T-helper 9 cell (primary cell): ENCODE measurements around the gene SLX9.
"Not testable (repeated sequence)": the region's sequence is repeated elsewhere in the genome, so short reads cannot be mapped to it uniquely, and the experiment has no call there.

Experiments
- DNase-seq: peaks from one replicate; pipeline ENCODE4 v3.0.0-alpha.2; 2020

Gene SLX9

DNA sequence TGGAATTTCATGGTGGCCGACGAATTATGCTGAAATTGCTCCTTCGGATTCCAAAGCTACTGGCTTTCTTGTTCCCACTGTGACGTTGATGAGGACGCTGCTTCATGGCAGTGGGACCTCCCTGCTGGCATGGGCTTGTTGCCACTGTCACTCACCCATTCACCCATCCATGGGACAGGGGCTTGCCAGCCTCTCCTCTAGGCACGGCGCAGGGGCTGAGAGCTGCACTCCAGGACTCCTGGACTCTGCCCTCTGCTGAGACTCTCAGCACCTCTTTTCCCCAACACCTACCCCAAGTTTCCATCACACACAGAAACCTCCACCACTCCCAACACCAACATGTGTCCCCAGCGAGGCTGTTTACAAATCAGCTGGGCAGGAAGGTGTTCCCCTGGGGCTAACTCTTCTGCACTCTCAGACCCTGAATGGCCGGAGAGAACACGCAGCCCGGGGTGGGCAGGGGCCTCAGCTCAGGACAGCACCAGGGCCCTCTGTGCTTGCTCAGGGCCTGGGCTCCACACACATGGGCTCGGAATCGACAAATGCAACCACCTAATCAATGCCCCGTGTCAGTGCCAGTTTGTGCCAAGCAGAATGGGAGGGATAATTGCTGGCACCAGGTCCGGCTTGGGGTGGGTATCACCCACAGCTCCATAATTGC, 22.3 kb upstream of the SLX9 start:
- no peak for DNase-seq

- no peak for DNase-seq
Measured at GRCh38 chr21:44918107-44918470, 21.7 kb upstream of the SLX9 start.

DNA sequence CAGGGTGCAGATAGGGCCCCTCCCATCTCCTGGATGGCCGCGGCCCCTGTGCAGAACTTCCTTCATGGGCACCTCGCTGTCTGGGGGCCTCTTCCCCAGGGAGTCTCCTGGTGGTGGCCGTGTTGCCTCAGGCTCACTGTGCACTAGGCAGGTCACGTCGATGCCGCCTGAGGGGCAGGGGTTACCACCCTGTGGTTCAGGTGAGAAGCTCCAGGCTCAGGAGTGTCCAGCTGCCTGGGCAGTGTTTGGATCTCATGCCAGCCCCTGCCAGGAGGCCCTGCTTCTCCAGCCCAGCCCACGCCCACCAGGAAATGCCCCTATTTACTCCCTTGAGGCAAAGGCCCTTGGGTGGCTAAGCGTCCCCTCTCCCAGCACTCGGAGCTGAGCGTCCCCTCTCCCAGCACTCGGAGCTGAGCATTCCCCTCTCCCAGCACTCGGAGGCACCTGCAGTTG, 21.2 kb upstream of the SLX9 start:
- DNase-seq, result no peak

GRCh38 chr21:44919111-44919912, 20.5 kb upstream of the SLX9 start:
- DNase-seq, result no peak

- no peak for DNase-seq
Measured at GRCh38 chr21:44919913-44920693, 19.7 kb upstream of the SLX9 start.

DNA sequence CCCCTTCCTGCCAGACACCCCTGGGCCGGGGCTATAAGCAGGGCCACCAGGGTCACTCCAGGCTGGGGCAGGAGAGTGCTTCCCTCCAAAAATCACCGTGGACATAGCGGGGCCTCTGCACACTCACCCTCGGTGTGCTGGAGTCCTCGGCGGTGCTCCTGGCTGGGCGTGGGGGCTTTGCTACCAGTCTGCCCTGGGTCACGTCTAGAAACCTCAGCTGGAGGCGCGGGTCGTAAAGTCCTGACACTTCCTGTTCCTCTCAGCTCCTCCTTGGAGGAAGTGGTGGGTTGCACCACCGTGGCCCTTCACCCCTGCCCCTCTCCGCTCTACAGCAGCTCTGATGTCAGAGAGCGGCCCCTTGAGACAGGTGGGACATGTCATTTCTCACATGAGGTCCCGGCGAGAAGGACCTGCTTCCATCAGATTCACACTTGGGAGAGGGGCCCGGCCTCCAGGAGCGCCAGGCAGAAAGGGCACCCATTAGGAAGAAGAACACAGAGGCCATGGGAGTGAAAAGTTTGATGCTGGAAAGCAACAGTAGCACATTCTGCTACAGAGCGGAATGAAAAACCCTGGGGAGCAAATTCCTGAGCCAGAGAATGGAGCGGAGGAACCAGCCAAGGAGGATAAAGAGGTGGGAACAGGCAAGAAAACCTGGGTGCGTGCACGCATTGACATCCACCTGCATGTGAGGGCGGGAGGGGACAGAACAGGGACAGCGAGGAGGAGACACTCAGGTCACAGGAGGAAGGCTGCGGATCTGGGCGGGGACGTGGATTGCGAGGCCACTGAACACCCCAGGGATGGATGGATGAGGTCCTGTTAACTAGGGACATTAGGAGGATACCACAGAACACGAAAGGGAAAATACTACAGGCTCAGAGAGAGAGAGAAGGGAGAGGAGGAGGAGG, 18.9 kb upstream of the SLX9 start, which contains the start of gene ITGB2:
ITGB2 (minus strand) TSS at position 206 of the 911 bp plus-strand sequence. CDS start 10,117 bp downstream, outside the sequence.
- peak; percentile 37 for DNase-seq

DNA sequence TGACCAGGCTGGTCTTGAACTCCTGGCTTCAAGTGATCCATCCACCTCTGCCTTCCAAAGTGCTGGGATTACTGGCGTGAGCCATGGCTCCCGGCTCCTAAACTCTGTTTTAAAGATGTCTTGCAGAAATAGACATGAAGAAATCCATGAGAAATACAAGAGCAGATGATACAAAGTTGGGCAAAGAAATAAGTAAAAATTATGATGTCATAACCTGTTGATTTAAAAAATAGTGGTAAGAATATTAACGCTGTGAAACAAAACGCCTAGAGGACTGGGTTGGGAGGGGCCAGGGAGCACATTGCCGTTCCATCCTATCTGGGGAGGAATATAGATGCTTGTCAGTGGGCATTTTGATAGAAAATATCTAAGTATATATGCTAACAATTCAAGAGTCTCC, 17.9 kb upstream of the SLX9 start:
- DNase-seq, result no peak

- DNase-seq, result no peak
Measured at GRCh38 chr21:44923480-44924084, 16.2 kb upstream of the SLX9 start.

DNA sequence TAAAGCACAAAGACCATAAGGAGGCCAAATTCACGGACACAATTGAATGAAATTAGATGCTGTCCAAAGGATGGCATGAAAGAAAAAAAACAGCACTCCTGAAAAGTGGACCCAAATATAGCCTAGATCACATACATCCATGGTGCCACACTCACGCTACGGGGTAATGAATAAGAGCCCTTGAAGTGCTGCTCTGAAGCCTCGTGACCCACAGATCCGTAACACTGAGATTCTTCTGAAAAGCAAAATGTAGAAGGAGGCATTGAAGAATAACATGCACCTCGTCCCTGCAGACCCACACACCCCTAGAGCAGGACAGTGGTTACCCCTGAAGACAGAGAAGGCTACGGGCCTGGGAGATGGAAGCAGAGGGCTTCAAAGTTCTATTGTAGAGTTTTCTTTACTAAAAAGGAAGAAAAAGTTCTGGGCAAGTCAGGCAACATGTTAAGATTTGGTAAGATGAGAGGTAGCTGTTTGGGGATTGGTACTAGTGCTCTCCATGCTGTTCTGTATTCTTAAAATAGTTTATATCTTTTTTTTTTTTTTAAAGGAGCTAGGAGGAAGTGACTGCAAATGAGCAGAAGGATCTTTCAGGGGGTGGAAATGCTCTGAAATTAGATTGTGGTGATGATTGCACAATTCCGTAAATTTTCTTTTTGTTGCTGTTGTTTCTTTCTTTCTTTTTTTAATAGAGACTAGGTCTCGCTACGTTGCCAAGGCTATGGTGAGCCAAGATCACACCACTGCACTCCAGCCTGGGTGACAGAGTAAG, 15.0 kb upstream of the SLX9 start:
- no peak for DNase-seq

DNA sequence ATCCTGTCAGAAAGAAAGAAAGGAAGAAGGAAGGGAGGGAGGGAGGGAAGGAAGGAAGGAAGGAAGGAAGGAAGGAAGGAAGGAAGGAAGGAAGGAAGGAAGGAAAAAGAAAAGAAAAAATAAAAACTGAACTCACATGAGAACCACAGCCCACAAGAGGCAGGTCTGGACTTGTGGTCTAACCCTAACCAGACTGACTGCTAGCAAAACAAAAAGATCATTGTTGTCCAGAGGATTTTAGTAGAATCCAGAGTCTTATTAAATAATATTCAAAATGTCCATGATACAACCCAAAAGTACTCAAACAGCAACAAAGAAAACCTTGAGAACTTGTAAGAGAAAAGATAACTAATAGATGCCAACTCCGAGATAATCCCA, 14.5 kb upstream of the SLX9 start:
- no peak for DNase-seq

DNA sequence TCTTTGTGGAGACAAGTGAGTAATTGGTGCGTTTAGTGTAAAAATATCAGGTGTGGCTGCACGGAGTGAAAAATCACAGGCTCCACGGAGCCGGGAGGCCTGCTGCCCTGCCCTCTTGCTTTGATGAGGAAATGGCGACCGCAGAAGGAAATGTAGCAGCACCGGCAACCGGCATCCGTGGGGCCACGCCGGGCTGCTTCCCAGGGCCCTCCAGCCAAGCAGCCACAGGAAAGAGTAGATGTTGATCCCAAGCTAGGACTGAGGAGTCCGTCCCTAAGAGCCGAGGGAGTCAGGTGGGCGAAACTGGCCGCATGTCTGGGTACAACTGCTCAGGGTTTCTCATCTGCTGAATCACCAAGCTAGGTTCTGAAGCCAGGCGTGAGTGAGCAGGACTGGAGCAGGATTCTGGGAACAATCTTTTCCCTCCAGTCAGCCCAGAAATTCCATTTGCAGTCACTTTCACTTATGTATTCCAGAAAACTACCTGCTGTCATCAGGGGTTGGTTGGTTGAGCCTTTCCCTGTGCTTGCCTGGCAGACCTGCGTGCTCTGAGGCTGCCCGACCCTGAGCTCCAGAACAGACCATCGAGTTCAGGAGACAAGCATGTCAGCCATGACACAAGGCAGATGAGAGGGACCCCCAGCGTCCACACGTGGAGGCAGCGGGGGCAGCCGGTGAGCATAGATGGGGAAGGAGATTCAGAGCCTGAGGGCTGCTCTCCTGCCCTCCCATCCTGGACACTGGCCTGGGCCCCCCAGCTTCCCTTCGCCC, 13.3 kb upstream of the SLX9 start:
- DNase-seq, result peak; percentile 50

DNA sequence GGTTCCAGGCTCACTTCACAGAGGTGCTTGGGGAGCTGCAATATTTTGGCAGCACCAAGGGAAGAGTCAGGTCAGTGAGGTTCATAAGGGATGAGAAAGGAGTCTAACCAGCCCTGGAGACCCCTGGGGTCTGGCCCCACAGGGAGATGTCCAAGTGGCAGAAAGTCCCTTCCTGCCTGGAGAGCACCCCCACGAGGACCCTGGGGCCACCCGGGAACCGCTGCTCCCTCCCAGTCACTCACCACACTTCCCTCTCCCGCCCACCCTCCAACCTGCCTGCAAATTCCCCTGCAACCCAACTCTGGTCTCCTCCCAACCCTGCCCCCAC, 12.6 kb upstream of the SLX9 start:
- DNase-seq, result no peak

- DNase-seq, result peak; percentile 75
Measured at GRCh38 chr21:44927587-44928461, 12.0 kb upstream of the SLX9 start.

- DNase-seq, result not testable (repeated sequence)
Measured at GRCh38 chr21:44928500-44929241, 11.2 kb upstream of the SLX9 start.

GRCh38 chr21:44929242-44929798, 10.5 kb upstream of the SLX9 start:
- no peak for DNase-seq

GRCh38 chr21:44929799-44930542, 9.9 kb upstream of the SLX9 start:
- DNase-seq, result no peak

DNA sequence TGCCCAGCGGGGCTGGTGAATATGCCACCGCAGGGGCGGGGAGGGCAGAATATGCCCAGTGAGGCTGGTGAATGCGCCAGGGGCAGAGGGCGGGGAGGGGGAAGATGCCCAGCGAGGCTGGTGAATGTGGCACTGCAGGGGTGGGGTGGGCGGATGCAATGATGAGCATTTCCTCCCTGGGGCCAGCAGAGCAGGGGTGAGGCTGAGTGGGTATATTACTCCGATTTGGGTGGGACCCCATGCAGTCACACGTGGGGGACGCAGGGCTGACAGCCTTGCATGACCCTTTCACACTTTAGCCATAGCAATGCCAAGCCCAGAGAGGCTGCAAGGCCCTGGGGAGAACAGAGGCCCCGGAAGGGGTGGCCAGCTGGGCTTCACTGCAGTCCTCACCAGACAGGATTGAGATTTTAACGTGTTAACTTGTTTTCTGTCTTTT, 9.3 kb upstream of the SLX9 start:
- DNase-seq, result peak; percentile 59

- no peak for DNase-seq
Measured at GRCh38 chr21:44931137-44931500, 8.7 kb upstream of the SLX9 start.
